Endothelial cell (in vitro differentiated cells): ENCODE data around the gene PROP1. TPM values are rescaled to one million over a fixed set of nuclear protein-coding genes. Genes with fewer than 3 reads are reported as not detected.
"Not testable (repeated sequence)": the region's sequence is repeated elsewhere in the genome, so short reads cannot be mapped to it uniquely, and the experiment has no call there.

ENCODE experiments used
- DNase-seq: peaks from one replicate; pipeline ENCODE4 v3.0.0; 2021; ENCODE audit warnings: low spot score
- H3K27ac Mint-ChIP-seq: one replicate; pipeline ENCODE4 v1.8.0; 2021; ENCODE audit warnings: mixed read lengths, inconsistent platforms; ENCODE audit not compliant: unreplicated experiment
- H3K27me3 Mint-ChIP-seq: one replicate; pipeline ENCODE4 v1.8.0; 2021; ENCODE audit warnings: mild to moderate bottlenecking, moderate library complexity, mixed read lengths, inconsistent platforms; ENCODE audit not compliant: unreplicated experiment
- H3K36me3 Mint-ChIP-seq: one replicate; pipeline ENCODE4 v1.8.0; 2021; ENCODE audit warnings: mild to moderate bottlenecking, low read depth, mixed read lengths, inconsistent platforms; ENCODE audit not compliant: unreplicated experiment
- H3K4me1 Mint-ChIP-seq: one replicate; pipeline ENCODE4 v1.8.0; 2021; ENCODE audit warnings: mild to moderate bottlenecking, mixed read lengths, inconsistent platforms; ENCODE audit not compliant: unreplicated experiment
- H3K4me3 Mint-ChIP-seq: one replicate; pipeline ENCODE4 v1.8.0; 2021; ENCODE audit warnings: mild to moderate bottlenecking, mixed read lengths, inconsistent platforms; ENCODE audit not compliant: unreplicated experiment
- H3K9me3 Mint-ChIP-seq: one replicate; pipeline ENCODE4 v1.8.0; 2021; ENCODE audit warnings: mixed read lengths, inconsistent platforms; ENCODE audit not compliant: unreplicated experiment
- CTCF ChIP-seq: fragments of 200-600 bp; sonication (generic); IDR thresholded peaks from one replicate; pipeline ENCODE4 v1.5.0; 2021; ENCODE audit warnings: antibody characterized with exemption; ENCODE audit not compliant: unreplicated experiment
- total RNA-seq: library from RNA; stranded (reverse); fragmentation: NEBNext Ultra II Directional; extraction: Animal tissue kit (Norgen Biotek cat#: 25700); gene quantifications from one replicate; pipeline ENCODE4 v1.2.1, GENCODE V29; 2021; ENCODE audit not compliant: unreplicated experiment

PROP1 gene
- total RNA-seq, 1 donor from 2014 or later, result not detected

- Mint-ChIP-seq H3K36me3 (peaks cover 17% of the 10 kb centered on the region), H3K27ac (no peak overlapping the region)
Observed at GRCh38 chr5:177959315-177959714, 36.7 kb downstream of the PROP1 start.

GRCh38 chr5:177958696-177959095 is 37.3 kb downstream of the PROP1 start:
- Mint-ChIP-seq H3K27me3 (peaks cover 9% of the 10 kb centered on the region), H3K27ac (no peak overlapping the region), H3K9me3 (peaks cover 12% of the 10 kb centered on the region), H3K4me3 (no peak overlapping the region), H3K36me3 (peaks cover 17% of the 10 kb centered on the region), H3K4me1 (no peaks in the 10 kb centered on the region)
- TF ChIP-seq CTCF, result no peak
- DNase-seq, result no peak

More at GRCh38 chr5:177959315-177959714, 36.7 kb downstream of the PROP1 start:
- no peak for TF ChIP-seq CTCF
- DNase-seq, result no peak
- Mint-ChIP-seq H3K27me3 (peaks cover 9% of the 10 kb centered on the region), H3K4me3 (no peak overlapping the region), H3K9me3 (peaks cover 12% of the 10 kb centered on the region), H3K4me1 (no peaks in the 10 kb centered on the region)

- H3K4me3 Mint-ChIP-seq, result no peak overlapping the region
- H3K9me3 Mint-ChIP-seq, result peaks cover 12% of the 10 kb centered on the region
- no peaks in the 10 kb centered on the region for H3K4me1 Mint-ChIP-seq
- H3K36me3 Mint-ChIP-seq, result peaks cover 17% of the 10 kb centered on the region
- TF ChIP-seq CTCF, result no peak
- no peak overlapping the region for H3K27ac Mint-ChIP-seq
- no peak for DNase-seq
- peaks cover 9% of the 10 kb centered on the region for H3K27me3 Mint-ChIP-seq
Observed at GRCh38 chr5:177957241-177957640, 38.8 kb downstream of the PROP1 start.

GRCh38 chr5:177953101-177953500 is 42.9 kb downstream of the PROP1 start:
- H3K36me3 Mint-ChIP-seq, result not testable (repeated sequence)

GRCh38 chr5:177949656-177950055 is 46.4 kb downstream of the PROP1 start:
- not testable (repeated sequence) for H3K9me3 Mint-ChIP-seq, DNase-seq

More at GRCh38 chr5:177953101-177953500, 42.9 kb downstream of the PROP1 start:
- not testable (repeated sequence) for H3K4me3 Mint-ChIP-seq, DNase-seq, H3K4me1 Mint-ChIP-seq, H3K27ac Mint-ChIP-seq, H3K9me3 Mint-ChIP-seq, H3K27me3 Mint-ChIP-seq

GRCh38 chr5:177949065-177949464 is 47.0 kb downstream of the PROP1 start:
- not testable (repeated sequence) for H3K36me3 Mint-ChIP-seq, H3K27ac Mint-ChIP-seq, DNase-seq, H3K27me3 Mint-ChIP-seq, H3K4me3 Mint-ChIP-seq, H3K9me3 Mint-ChIP-seq, H3K4me1 Mint-ChIP-seq

More at GRCh38 chr5:177949656-177950055, 46.4 kb downstream of the PROP1 start:
- H3K27ac Mint-ChIP-seq, H3K4me1 Mint-ChIP-seq, H3K36me3 Mint-ChIP-seq, H3K27me3 Mint-ChIP-seq, H3K4me3 Mint-ChIP-seq: not testable (repeated sequence)

- H3K4me1 Mint-ChIP-seq, H3K9me3 Mint-ChIP-seq, H3K27ac Mint-ChIP-seq, H3K4me3 Mint-ChIP-seq, H3K36me3 Mint-ChIP-seq, DNase-seq, H3K27me3 Mint-ChIP-seq: not testable (repeated sequence)
Observed at GRCh38 chr5:177947912-177948311, 48.1 kb downstream of the PROP1 start.

- not testable (repeated sequence) for H3K27ac Mint-ChIP-seq, H3K27me3 Mint-ChIP-seq, DNase-seq, H3K4me3 Mint-ChIP-seq, H3K9me3 Mint-ChIP-seq, H3K4me1 Mint-ChIP-seq, H3K36me3 Mint-ChIP-seq
Observed at GRCh38 chr5:177945601-177946283, 50.3 kb downstream of the PROP1 start.

GRCh38 chr5:177945145-177945544 is 50.9 kb downstream of the PROP1 start:
- H3K27ac Mint-ChIP-seq, H3K27me3 Mint-ChIP-seq, H3K9me3 Mint-ChIP-seq, H3K4me1 Mint-ChIP-seq, H3K4me3 Mint-ChIP-seq, H3K36me3 Mint-ChIP-seq, DNase-seq: not testable (repeated sequence)
